ENCODE measurements around the gene FAM120A. TPM values are rescaled to one million over a fixed set of nuclear protein-coding genes. Genes with fewer than 3 reads are reported as not detected.

FAM120A gene
- total RNA-seq, 1 experiment from 2014 or later: 80.2 TPM

DNA sequence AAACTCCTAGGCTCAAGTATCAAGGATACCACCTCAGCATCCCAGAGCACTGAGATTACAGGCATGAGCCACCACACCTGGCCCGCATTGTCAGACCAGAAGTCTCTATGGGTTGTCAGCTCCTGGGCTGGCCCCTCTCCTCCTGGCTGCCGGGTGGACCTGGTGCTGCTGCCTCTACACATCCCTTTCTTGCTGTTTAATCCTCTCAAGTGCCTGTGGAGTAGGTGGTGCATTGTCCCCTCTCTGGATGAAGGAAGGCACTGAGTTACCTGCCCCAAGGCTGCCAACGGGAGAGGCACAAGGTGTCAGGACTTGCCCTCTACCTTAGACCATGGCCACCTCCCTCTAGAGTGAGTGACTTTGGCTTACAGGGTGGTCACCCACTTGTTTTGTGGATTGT lies 162.3 kb downstream of the FAM120A start:
- H3K9me3 ChIP-seq (replicated peaks): 0 out of 2 replicates have a peak, but pooled peaks cover 3% of the 10 kb centered on the region
- no peak for DNase-seq

DNA sequence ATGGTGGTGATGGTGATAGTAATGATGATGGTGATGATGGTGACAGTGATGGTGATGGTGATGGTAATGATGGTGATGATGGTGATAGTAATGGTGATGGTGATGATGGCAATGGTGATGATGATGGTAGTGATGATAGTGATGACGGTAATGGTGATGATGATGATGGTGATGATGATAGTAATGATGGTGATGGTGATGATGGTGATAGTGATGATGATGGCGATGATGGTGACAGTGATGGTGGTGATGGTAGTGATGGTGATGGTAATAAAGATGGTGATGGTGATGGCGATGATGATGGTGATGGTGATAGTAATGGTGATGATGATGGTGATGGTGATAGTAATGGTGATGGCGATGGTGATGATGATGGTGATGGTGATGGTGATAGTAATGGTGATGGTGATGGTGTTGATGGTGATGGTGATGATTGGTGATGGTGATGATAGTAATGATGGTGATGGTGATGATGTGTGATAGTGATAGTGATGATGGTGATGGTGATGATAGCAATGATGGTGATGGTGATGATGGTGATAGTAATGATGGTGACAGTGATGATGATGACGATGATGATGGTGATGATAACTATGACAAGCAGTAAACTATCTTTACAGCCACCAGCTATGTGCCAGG lies 163.5 kb downstream of the FAM120A start:
- H3K36me3 ChIP-seq: peaks cover 2% of the 10 kb centered on the region; the same call in 1 of the 2 replicates
- DNase-seq: no peak
- no peak overlapping the region for H3K4me3 ChIP-seq
- H3K27me3 ChIP-seq: no peaks in the 10 kb centered on the region
- H3K9me3 ChIP-seq (replicated peaks): 0 out of 2 replicates have a peak, but pooled peaks cover 3% of the 10 kb centered on the region
- no peak overlapping the region for H3K27ac ChIP-seq
- H3K4me1 ChIP-seq: no peaks in the 10 kb centered on the region

More for the DNA sequence above, 162.3 kb downstream of the FAM120A start:
- H3K4me3 ChIP-seq: no peak overlapping the region
- no peak overlapping the region for H3K27ac ChIP-seq
- H3K36me3 ChIP-seq: peaks cover 2% of the 10 kb centered on the region; the same call in 1 of the 2 replicates
- H3K27me3 ChIP-seq: no peaks in the 10 kb centered on the region
- no peaks in the 10 kb centered on the region for H3K4me1 ChIP-seq

Other genes with a start within 250 kb of the FAM120A start
- gene FAM120AOS, start 1.9 kb downstream of the FAM120A start, total RNA-seq (2014; rRNA removed; shearing (Covaris generic)): 41.7 and 43.2 TPM in 2 replicates
- gene PHF2, start 124.9 kb downstream of the FAM120A start, total RNA-seq (2014; rRNA removed; shearing (Covaris generic)): 31.1 and 32.2 TPM in 2 replicates

All from SJCRH30 (cell line).